GM18502 (cell line): Measurements from ENCODE around the gene E2F3.

ENCODE experiments used
- ATAC-seq: cut with Tn5 transposase; IDR thresholded peaks from one replicate; pipeline ENCODE4 v1.9.1; 2021; ENCODE audit warnings: mild to moderate bottlenecking; ENCODE audit not compliant: unreplicated experiment, poor library complexity

The E2F3 gene

GRCh38 chr6:20401205-20402091, at the start of gene E2F3:
Gene E2F3, plus strand, starts transcription at chr6:20401879. Its CDS starts 354 bp downstream, at chr6:20402233.
- peak; percentile 85 for ATAC-seq

GRCh38 chr6:20352346-20352745, 49.3 kb upstream of the E2F3 start:
- no peak for ATAC-seq

- ATAC-seq: no peak
These were observed 48.5 kb upstream of the E2F3 start for GRCh38 chr6:20353134-20353533.

GRCh38 chr6:20354366-20354765, 47.3 kb upstream of the E2F3 start:
- no peak for ATAC-seq

- no peak for ATAC-seq
These were observed 41.1 kb upstream of the E2F3 start for GRCh38 chr6:20360471-20361119.

GRCh38 chr6:20362623-20363022, 39.1 kb upstream of the E2F3 start:
- ATAC-seq: no peak

GRCh38 chr6:20364327-20364726, 37.4 kb upstream of the E2F3 start:
- no peak for ATAC-seq

GRCh38 chr6:20365456-20365855, 36.2 kb upstream of the E2F3 start:
- peak; percentile 91 for ATAC-seq

- ATAC-seq: no peak
These were observed 35.4 kb upstream of the E2F3 start for GRCh38 chr6:20366082-20366830.

GRCh38 chr6:20367743-20368485, 33.8 kb upstream of the E2F3 start:
- no peak for ATAC-seq

- no peak for ATAC-seq
These were observed 31.3 kb upstream of the E2F3 start for GRCh38 chr6:20370393-20370792.

GRCh38 chr6:20370801-20371200, 30.9 kb upstream of the E2F3 start:
- ATAC-seq: no peak

- ATAC-seq: no peak
These were observed 26.2 kb upstream of the E2F3 start for GRCh38 chr6:20375436-20375835.

GRCh38 chr6:20377623-20378265, 23.9 kb upstream of the E2F3 start:
- no peak for ATAC-seq

- ATAC-seq: no peak
These were observed 22.4 kb upstream of the E2F3 start for GRCh38 chr6:20379231-20379630.

- no peak for ATAC-seq
These were observed 15.5 kb upstream of the E2F3 start for GRCh38 chr6:20386218-20386617.

- ATAC-seq: no peak
These were observed 12.6 kb upstream of the E2F3 start for GRCh38 chr6:20389066-20389465.

GRCh38 chr6:20393297-20393696, 8.4 kb upstream of the E2F3 start:
- no peak for ATAC-seq

- ATAC-seq: no peak
These were observed 2.2 kb upstream of the E2F3 start for GRCh38 chr6:20399518-20399917.
